GM12864 (cell line): ENCODE results near the gene IQSEC1.

Experiments used
- DNase-seq: peaks from one replicate; pipeline ENCODE4 v3.0.0-alpha.2; 2011; ENCODE audit warnings: low read depth
- H3K4me3 ChIP-seq: 2 replicates; pipeline ENCODE4 v1.5.1; 2011; ENCODE audit warnings: mild to moderate bottlenecking, low read depth, low read length, control low read depth
- CTCF ChIP-seq: IDR thresholded peaks from 2 replicates; pipeline ENCODE4 v1.5.1; 2011; ENCODE audit warnings: low read depth, mild to moderate bottlenecking, moderate library complexity, low read length, control low read depth, inconsistent platforms; ENCODE audit errors: missing control alignments

IQSEC1 gene

GRCh38 chr3:13010780-13011572 lies 62.3 kb downstream of the IQSEC1 start:
- no peak for DNase-seq
- peak overlapping the region; percentile 17 for H3K4me3 ChIP-seq
- no peak for TF ChIP-seq CTCF

- peak overlapping the region; percentile 44 for H3K4me3 ChIP-seq
- no peak for TF ChIP-seq CTCF
- no peak for DNase-seq
Observed at GRCh38 chr3:13009946-13010315, 63.3 kb downstream of the IQSEC1 start.

- no peak for DNase-seq
- TF ChIP-seq CTCF: no peak
- peak overlapping the region; percentile 44 for H3K4me3 ChIP-seq
Observed at GRCh38 chr3:13009132-13009945, 63.9 kb downstream of the IQSEC1 start.

- H3K4me3 ChIP-seq: no peak overlapping the region
- TF ChIP-seq CTCF: no peak
- no peak for DNase-seq
Observed at GRCh38 chr3:13008155-13008995, 64.9 kb downstream of the IQSEC1 start.

- no peak for TF ChIP-seq CTCF
- H3K4me3 ChIP-seq: no peak overlapping the region
- DNase-seq: no peak
Observed at GRCh38 chr3:13007251-13007941, 65.8 kb downstream of the IQSEC1 start.
